DLD1 (cell line): ENCODE results near the gene DDX55.
"Not testable (repeated sequence)": the region's sequence is repeated elsewhere in the genome, so short reads cannot be mapped to it uniquely, and the experiment has no call there.

ENCODE experiments used
- in situ Hi-C: cut with HindIII; loops from 2 replicates; pipeline ENCODE4 v1.10.0; 2017; ENCODE audit warnings: low sequenced_read_pairs

DDX55 gene

GRCh38 chr12:123601602-123602489 is at the start of gene DDX55:
DDX55 (plus strand) TSS chr12:123602099; CDS start chr12:123602149, 50 bp downstream.
- in situ Hi-C loops, result no loop called here

GRCh38 chr12:123554136-123554535 is 47.8 kb upstream of the DDX55 start:
- in situ Hi-C loops, result not testable (repeated sequence)

- in situ Hi-C loops, result not testable (repeated sequence)
Observed at GRCh38 chr12:123554843-123555242, 47.1 kb upstream of the DDX55 start.

GRCh38 chr12:123558487-123558886 is 43.4 kb upstream of the DDX55 start:
- in situ Hi-C loops, result not testable (repeated sequence)

GRCh38 chr12:123559468-123559867 is 42.4 kb upstream of the DDX55 start:
- in situ Hi-C loops, result no loop called here

- in situ Hi-C loops, result no loop called here
Observed at GRCh38 chr12:123571343-123571813, 30.5 kb upstream of the DDX55 start.

- in situ Hi-C loops, result no loop called here
Observed at GRCh38 chr12:123572391-123572790, 29.5 kb upstream of the DDX55 start.

GRCh38 chr12:123573870-123574269 is 28.0 kb upstream of the DDX55 start:
- in situ Hi-C loops, result no loop called here

- in situ Hi-C loops, result no loop called here
Observed at GRCh38 chr12:123576611-123577010, 25.3 kb upstream of the DDX55 start.

- in situ Hi-C loops, result no loop called here
Observed at GRCh38 chr12:123578243-123578642, 23.7 kb upstream of the DDX55 start.

- in situ Hi-C loops, result not testable (repeated sequence)
Observed at GRCh38 chr12:123578829-123579228, 23.1 kb upstream of the DDX55 start.

GRCh38 chr12:123580772-123581171 is 21.1 kb upstream of the DDX55 start:
- in situ Hi-C loops, result no loop called here

- in situ Hi-C loops, result no loop called here
Observed at GRCh38 chr12:123591702-123592481, 10.0 kb upstream of the DDX55 start.

GRCh38 chr12:123595729-123596128 is 6.2 kb upstream of the DDX55 start:
- in situ Hi-C loops, result no loop called here

GRCh38 chr12:123597100-123597499 is 4.8 kb upstream of the DDX55 start:
- in situ Hi-C loops, result no loop called here

GRCh38 chr12:123598522-123598921 is 3.4 kb upstream of the DDX55 start:
- in situ Hi-C loops, result no loop called here

- in situ Hi-C loops, result no loop called here
Observed at GRCh38 chr12:123599310-123599709, 2.6 kb upstream of the DDX55 start.

GRCh38 chr12:123599721-123600120 is 2.2 kb upstream of the DDX55 start:
- in situ Hi-C loops, result no loop called here

- in situ Hi-C loops, result no loop called here
Observed at GRCh38 chr12:123602651-123603195, 824 bp downstream of the DDX55 start.

GRCh38 chr12:123603495-123603894 is 1.6 kb downstream of the DDX55 start:
- in situ Hi-C loops, result not testable (repeated sequence)

GRCh38 chr12:123607756-123608155 is 5.9 kb downstream of the DDX55 start:
- in situ Hi-C loops, result no loop called here
